PC-3 (cell line): Measurements from ENCODE around the gene ARHGAP15. TPM values are rescaled to one million over a fixed set of nuclear protein-coding genes. Genes with fewer than 3 reads are reported as not detected.
A peak's percentile ranks its signal among the peaks of the same experiment; 100 is the strongest.

Experiments used
- ATAC-seq: fragments of 200-7000 bp; cut with Tn5 transposase; 2 replicates; pipeline ENCODE4 v1.9.1; 2020; ENCODE audit warnings: mild to moderate bottlenecking, moderate library complexity
- BruUV-seq: library from RNA; stranded (reverse); fragments of 400-500 nt; replicated peaks from 2 replicates; lab custom pipeline; 2021; lab: Mats Ljungman, UMichigan
- CTCF ChIA-PET: fragments of 300-600 bp; sonication (Branson Sonifier 250); formaldehyde crosslinking; loops from one replicate; lab custom pipeline; 2022; ENCODE audit warnings: antibody characterized with exemption; lab: Charles Lee
- POLR2A ChIA-PET: fragments of 300-600 bp; sonication (Branson Sonifier 250); formaldehyde crosslinking; loops from one replicate; lab custom pipeline; 2022; ENCODE audit warnings: antibody characterized with exemption; ENCODE audit not compliant: unreplicated experiment; lab: Charles Lee
- DNase-seq: peaks from one replicate; pipeline ENCODE4 v3.0.0-alpha.2; 2015
- H2AFZ ChIP-seq: fragments of 300-600 bp; sonication (generic); 2 replicates; pipeline ENCODE4 v1.6.0; 2016; ENCODE audit warnings: antibody characterized with exemption, low read length
- H3F3A ChIP-seq: fragments of 300-600 bp; sonication (generic); one replicate; pipeline ENCODE4 v1.6.0; 2017; ENCODE audit warnings: antibody characterized with exemption, low read length, control low read depth, mild to moderate bottlenecking; ENCODE audit not compliant: unreplicated experiment
- H3K27ac ChIP-seq: fragments of 300-600 bp; sonication (generic); 2 replicates; pipeline ENCODE4 v1.5.1; 2016; ENCODE audit warnings: mild to moderate bottlenecking, low read length
- H3K27me3 ChIP-seq: fragments of 300-600 bp; sonication (generic); 2 replicates; pipeline ENCODE4 v1.6.1; 2016; ENCODE audit warnings: low read length, mixed read lengths
- H3K36me3 ChIP-seq: fragments of 300-600 bp; sonication (generic); 2 replicates; pipeline ENCODE4 v1.6.1; 2016; ENCODE audit warnings: low read depth, mixed run types, low read length, mixed read lengths
- H3K4me1 ChIP-seq: fragments of 300-600 bp; sonication (generic); 2 replicates; pipeline ENCODE4 v1.5.1; 2016; ENCODE audit warnings: low read length; ENCODE audit not compliant: insufficient read depth
- H3K4me2 ChIP-seq: fragments of 300-600 bp; sonication (generic); 2 replicates; pipeline ENCODE4 v1.6.0; 2016; ENCODE audit warnings: low read length
- H3K4me3 ChIP-seq: fragments of 300-600 bp; sonication (generic); 2 replicates; pipeline ENCODE4 v1.5.1; 2016; ENCODE audit warnings: mild to moderate bottlenecking, low read length, mixed read lengths
- H3K79me2 ChIP-seq: fragments of 300-600 bp; sonication (generic); 2 replicates; pipeline ENCODE4 v1.6.1; 2017; ENCODE audit warnings: low read length, mixed read lengths
- H3K9ac ChIP-seq: fragments of 300-600 bp; sonication (generic); 2 replicates; pipeline ENCODE4 v1.6.0; 2016; ENCODE audit warnings: mild to moderate bottlenecking, low read length
- H3K9me2 ChIP-seq: fragments of 300-600 bp; sonication (generic); replicated peaks from 2 replicates; pipeline ENCODE4 v1.6.1; 2016; ENCODE audit warnings: mixed run types, low read length, mixed read lengths
- H3K9me3 ChIP-seq: fragments of 300-600 bp; sonication (generic); 2 replicates; pipeline ENCODE4 v1.6.1; 2016; ENCODE audit warnings: low read length, mixed read lengths
- H4K20me1 ChIP-seq: fragments of 300-600 bp; sonication (generic); 2 replicates; pipeline ENCODE4 v1.6.1; 2016; ENCODE audit warnings: low read length, mixed read lengths
- EZH2 ChIP-seq: fragments of 300-600 bp; sonication (generic); IDR thresholded peaks from one replicate; pipeline ENCODE4 v1.6.1; 2017; ENCODE audit warnings: antibody characterized with exemption, mild to moderate bottlenecking, low read length; ENCODE audit not compliant: unreplicated experiment
- EZH2phosphoT487 ChIP-seq: fragments of 300-600 bp; sonication (generic); IDR thresholded peaks from 2 replicates; pipeline ENCODE4 v1.6.1; 2018; ENCODE audit warnings: mild to moderate bottlenecking, antibody characterized with exemption, low read length, borderline replicate concordance
- intact Hi-C: fragments of 100-400 bp; cut with micrococcal nuclease; formaldehyde crosslinking; loops from 2 replicates; pipeline ENCODE4 v1.9.0; 2023
- total RNA-seq: library from RNA; depleted of rRNA; stranded (reverse); fragments of >200 nt; gene quantifications from 2 replicates; pipeline ENCODE4 v1.2.3, GENCODE V29; 2014
- TF ChIP-seq, protein P1 (sequence below): fragments of 300-600 bp; sonication (generic); conservative IDR thresholded peaks from 2 replicates; pipeline ENCODE4 v1.5.1; 2017; ENCODE audit warnings: antibody characterized with exemption, low read depth, mild to moderate bottlenecking, low read length

ARHGAP15 gene
- total RNA-seq, 1 experiment from 2014 or later = not detected

DNA sequence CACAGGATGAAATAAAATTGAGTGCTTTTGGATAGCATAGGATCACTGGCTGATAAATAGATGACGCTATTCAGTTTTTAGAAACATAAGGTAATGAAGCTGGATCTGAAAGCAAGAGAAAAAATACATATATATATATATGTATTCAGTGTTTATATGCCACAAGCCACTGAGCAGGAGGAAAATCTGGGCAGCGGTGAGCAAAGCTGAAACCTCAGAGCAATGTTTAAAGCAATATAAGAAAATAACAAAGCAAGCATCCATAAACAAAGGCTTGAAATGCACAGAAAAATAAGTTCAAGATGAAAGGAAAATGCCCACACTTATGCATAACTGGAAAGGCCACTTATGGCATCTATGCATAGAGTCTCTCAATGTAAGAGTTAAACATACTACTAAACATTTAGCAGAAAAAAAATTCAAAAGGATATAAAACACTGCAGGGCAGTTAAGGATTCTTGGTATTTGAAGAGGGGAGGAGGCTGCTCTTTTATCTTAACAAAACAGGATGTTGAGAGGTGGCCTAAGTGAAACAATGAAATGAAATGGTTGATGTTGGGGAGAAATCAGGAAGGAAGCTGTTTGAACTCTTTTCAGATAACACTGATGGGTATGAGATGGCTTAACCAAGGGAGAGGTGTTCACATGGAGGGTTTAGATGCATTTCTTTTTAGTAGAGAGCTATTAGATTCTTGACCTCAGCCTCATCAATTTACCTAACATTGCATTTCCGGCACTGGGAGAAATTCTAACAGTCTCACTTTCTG lies 129.1 kb downstream of the ARHGAP15 start:
- Histone ChIP-seq H3K79me2 (no peaks in the 10 kb centered on the region), H3K9me3 (no peaks in the 10 kb centered on the region), H3K27ac (no peak overlapping the region), H3K4me2 (no peak overlapping the region), H3K27me3 (peaks cover 28% of the 10 kb centered on the region), H3F3A (no peaks in the 10 kb centered on the region), H3K9ac (no peak overlapping the region), H3K36me3 (no peaks in the 10 kb centered on the region), H4K20me1 (no peaks in the 10 kb centered on the region), H3K9me2 (no peaks in the 10 kb centered on the region), H3K4me3 (no peak overlapping the region), H2AFZ (no peak overlapping the region), H3K4me1 (no peaks in the 10 kb centered on the region)
- no peak for TF ChIP-seq EZH2phosphoT487
- TF ChIP-seq, protein P1, sequence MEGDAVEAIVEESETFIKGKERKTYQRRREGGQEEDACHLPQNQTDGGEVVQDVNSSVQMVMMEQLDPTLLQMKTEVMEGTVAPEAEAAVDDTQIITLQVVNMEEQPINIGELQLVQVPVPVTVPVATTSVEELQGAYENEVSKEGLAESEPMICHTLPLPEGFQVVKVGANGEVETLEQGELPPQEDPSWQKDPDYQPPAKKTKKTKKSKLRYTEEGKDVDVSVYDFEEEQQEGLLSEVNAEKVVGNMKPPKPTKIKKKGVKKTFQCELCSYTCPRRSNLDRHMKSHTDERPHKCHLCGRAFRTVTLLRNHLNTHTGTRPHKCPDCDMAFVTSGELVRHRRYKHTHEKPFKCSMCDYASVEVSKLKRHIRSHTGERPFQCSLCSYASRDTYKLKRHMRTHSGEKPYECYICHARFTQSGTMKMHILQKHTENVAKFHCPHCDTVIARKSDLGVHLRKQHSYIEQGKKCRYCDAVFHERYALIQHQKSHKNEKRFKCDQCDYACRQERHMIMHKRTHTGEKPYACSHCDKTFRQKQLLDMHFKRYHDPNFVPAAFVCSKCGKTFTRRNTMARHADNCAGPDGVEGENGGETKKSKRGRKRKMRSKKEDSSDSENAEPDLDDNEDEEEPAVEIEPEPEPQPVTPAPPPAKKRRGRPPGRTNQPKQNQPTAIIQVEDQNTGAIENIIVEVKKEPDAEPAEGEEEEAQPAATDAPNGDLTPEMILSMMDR = no peak
- no peak for TF ChIP-seq EZH2
- intact Hi-C loops = loop anchor here (2.0 kb wide), 1 partner anchor 148 kb away; no protein-coding TSS in a partner anchor
- no peak for DNase-seq
- ChIA-PET CTCF (interaction anchor here (1.0 to 1.3 kb wide), 2 partner anchors 86 to 147 kb away, joined by 3 to 4 read pairs; no protein-coding TSS in a partner anchor), POLR2A (no interaction called here)
- no TSS peak for BruUV-seq
- no peak for ATAC-seq

DNA sequence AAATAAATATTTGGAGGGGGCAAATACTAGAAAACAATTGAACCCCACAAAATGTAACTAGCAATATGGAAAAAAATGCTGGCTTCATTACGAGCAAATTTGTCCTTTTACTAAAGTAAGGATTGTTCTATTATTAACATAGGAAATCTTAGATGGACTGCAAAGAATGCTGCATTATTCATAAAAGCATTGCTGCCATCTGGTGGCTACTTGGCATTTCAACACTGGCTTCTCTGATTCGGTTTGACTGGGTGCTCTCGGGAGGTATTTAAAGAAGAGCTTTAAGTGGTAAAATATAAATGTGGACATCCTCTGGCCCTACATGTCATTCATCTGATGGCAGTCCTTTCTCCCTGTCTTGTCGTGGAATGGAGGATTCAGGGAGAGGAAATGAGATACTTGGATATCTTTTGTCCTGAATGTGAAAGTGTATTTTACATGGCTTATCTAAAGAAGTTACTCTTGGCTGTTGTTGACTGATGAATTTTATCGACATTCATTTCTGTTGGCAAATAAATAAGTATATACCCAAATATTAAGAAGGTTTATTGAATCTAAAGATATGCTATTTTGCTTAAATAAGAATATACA lies 130.2 kb downstream of the ARHGAP15 start:
- H3K9me3 ChIP-seq = no peaks in the 10 kb centered on the region
- H2AFZ ChIP-seq = 0 out of 2 replicates have a peak overlapping the region, but pooled peaks have one; percentile 40

More for the DNA sequence above, 130.2 kb downstream of the ARHGAP15 start:
- peak; percentile 81 for DNase-seq
- Histone ChIP-seq H4K20me1 (no peaks in the 10 kb centered on the region), H3K27ac (no peak overlapping the region), H3F3A (no peaks in the 10 kb centered on the region), H3K9ac (no peak overlapping the region), H3K27me3 (peaks cover 22% of the 10 kb centered on the region), H3K9me2 (no peaks in the 10 kb centered on the region), H3K36me3 (no peaks in the 10 kb centered on the region), H3K4me3 (no peak overlapping the region), H3K79me2 (no peaks in the 10 kb centered on the region), H3K4me1 (no peaks in the 10 kb centered on the region), H3K4me2 (no peak overlapping the region)
- TF ChIP-seq EZH2 = no peak
- TF ChIP-seq, protein P1 = peak; percentile 89
- ATAC-seq = peak; percentile 84
- CTCF ChIA-PET = interaction anchor here (0.6 to 1.3 kb wide), 3 partner anchors 88 to 148 kb away, joined by 3 to 4 read pairs (median 3); no protein-coding TSS in a partner anchor
- POLR2A ChIA-PET = no interaction called here
- no TSS peak for BruUV-seq
- intact Hi-C loops = loop anchor here (1.0 to 2.0 kb wide), 3 partner anchors 54 to 149 kb away; no protein-coding TSS in a partner anchor
